Kidney glomerular epithelial cell (primary cell): ENCODE data around the gene DUSP23.
A peak's percentile ranks its signal among the peaks of the same experiment; 100 is the strongest.

Experiments
- DNase-seq: peaks from one replicate; lab custom pipeline; 2025; lab: John Stamatoyannopoulos, UW

Gene DUSP23

DNA sequence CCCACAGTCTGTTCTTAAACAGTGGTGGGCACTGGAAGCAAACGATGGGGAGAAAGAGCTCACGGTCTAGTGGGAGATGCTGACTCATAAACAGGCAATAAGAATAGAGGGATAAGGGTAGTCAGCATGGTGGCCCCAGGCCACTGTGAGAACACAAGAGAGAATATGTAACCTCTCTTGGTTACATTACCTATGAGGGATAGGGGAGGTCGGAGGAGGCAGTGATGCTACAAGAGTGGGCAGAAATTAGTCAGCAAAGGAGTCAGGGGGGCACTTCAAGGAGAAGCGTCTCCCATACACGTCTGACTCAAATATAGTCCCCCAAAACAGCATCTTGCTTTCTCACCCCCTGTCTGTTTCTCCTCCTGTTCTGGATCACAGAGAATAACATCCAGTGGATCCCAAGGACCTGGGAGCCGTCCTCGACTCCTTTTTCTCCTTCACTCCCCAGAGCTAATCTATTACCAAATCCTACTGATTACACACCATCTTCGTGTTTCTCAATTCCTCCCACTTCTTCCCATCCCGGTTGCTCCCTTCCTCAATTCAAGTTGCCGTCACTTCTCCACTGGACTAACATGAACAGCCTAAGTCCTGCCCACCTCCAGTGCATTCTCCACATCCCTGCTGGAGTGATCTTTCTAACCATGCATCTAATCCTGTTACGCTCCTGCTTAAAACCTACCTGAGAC is 48.0 kb downstream of the DUSP23 start:
- DNase-seq: no peak

DNA sequence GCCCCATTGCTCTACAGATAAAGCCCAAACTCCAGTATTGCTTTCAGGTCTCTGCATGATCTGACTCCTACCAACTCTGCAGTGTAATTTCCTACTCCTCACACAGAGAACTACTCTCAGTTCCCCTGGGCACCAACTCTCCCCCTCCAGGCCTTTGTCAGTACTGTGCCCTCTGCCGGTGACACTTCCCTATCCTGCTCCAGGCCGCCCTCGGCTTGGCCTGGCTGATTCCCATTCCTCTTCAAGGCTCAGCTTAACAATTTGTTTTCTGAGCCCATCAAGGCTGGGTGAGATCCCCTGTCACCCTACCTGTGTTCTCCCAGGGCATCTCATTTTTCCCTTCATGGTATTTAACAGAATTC is 48.5 kb downstream of the DUSP23 start:
- no peak for DNase-seq

DNA sequence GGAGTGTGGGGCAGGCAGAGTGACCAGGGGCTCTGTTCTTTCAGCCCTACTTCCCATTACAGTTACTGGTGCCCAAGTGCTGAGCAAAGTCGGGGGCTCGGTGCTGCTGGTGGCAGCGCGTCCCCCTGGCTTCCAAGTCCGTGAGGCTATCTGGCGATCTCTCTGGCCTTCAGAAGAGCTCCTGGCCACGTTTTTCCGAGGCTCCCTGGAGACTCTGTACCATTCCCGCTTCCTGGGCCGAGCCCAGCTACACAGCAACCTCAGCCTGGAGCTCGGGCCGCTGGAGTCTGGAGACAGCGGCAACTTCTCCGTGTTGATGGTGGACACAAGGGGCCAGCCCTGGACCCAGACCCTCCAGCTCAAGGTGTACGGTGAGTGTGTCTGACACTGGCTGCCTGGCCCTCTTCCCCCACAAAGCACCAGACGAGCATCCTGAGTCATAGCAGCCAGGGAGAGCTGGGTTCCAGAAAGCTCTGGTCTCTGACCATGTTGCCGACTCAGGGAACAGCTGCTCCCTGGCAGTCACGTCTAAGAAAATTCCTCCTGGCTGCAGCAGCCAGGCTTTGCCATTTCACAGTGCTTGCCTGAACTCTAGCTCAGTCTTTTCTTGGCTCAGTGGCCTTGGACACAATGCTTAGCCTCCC is 49.2 kb downstream of the DUSP23 start:
- DNase-seq: peak; percentile 30

DNA sequence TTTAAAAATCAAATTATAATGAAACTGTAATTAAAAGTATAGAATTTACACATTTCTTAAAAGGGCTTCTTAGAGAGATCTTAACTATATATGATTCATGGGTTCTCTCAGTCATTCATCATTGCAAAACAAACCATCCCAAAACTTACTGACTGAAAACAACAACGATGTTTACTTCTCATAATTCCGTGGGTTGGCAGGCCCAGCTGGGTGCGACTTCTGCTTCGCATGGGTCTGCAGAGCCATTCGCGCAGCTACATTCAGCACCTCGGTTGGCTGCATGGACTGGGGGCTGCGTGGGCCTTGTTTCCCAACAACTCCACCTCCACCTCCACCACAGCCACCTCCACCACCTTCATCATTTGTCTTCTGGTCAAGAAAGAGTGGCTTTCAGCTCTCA is 50.0 kb downstream of the DUSP23 start:
- DNase-seq: no peak

DNA sequence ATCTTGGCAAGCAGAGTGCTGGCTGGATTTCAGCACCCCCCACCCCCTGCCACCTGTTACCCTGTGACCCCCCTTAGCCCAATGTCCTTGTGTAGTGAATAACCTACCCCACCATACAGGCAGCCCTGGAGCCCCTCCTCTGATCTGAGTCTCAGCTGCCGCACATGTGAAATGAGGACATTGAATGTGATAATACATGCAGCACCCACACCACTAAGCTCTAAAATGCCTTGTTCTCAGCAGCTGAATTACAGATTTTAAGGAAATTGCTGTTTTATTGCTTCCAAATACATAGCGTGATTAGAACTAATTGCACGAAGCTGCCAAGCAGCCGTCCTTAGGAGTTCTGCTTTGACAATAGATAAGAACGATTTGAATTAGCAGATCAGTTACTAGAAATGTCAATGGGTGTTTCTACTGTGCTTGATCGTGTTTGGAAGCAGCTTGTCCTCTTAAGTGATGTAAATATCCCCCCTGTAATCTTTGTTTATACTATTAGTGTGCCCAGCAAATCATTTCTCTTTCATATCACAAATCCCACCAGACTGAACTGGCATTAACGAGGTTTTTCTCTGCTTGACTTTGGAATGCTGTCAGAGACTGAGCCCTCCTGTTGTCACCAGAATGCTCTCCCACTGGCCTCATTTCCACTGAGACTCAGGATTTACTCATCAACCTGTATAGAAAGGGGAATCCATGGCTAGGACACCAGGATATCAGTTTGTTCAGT is 50.8 kb downstream of the DUSP23 start:
- no peak for DNase-seq
